GM12878 (cell line): ENCODE data around the gene MCM5. TPM values are rescaled to one million over a fixed set of nuclear protein-coding genes. Genes with fewer than 3 reads are reported as not detected.

Experiments
- POU2F2 ChIP-seq: IDR thresholded peaks from 3 replicates; pipeline ENCODE4 v1.6.1; 2011; ENCODE audit warnings: low read depth, mild to moderate bottlenecking, low read length, borderline replicate concordance
- SMARCA5 ChIP-seq: fragments of 450-650 bp; IDR thresholded peaks from 2 replicates; pipeline ENCODE4 v1.6.1; 2017; ENCODE audit warnings: mild to moderate bottlenecking
- WRNIP1 ChIP-seq: IDR thresholded peaks from 2 replicates; pipeline ENCODE4 v1.6.1; 2011; ENCODE audit warnings: low read depth, low read length, improper control_type of control experiment, borderline replicate concordance
- polyA plus RNA-seq, 11 experiments: library from polyadenylated mRNA; depleted of rRNA in 4 of 11; unstranded in 6 of 11; stranded (reverse) in 5 of 11; fragments of >200 nt; fragmentation: Nextera tagmentation in 4 of 11; fragmentation: Illumina TruSeq in 1 of 11; extraction: Ambion mirVana in 4 of 11; extraction: Trizol in 1 of 11; gene quantifications; 1 replicate in 1 of 11; 2 replicates in 10 of 11; pipeline versions ENCODE4 v1.2.1 to v1.2.3, GENCODE V29; 2011 to 2016; ENCODE audit warnings: inconsistent platforms in 2 of 11, missing spikeins in 2 of 11, low read depth in 1 of 11
- total RNA-seq, 4 experiments: library from RNA; depleted of rRNA in 3 of 4; stranded (reverse); fragments of >200 nt in 3 of 4; fragmentation: Illumina TruSeq in 1 of 4; extraction: Trizol in 1 of 4; gene quantifications; 2 replicates each; pipeline versions ENCODE4 v1.2.1 to v1.2.3, GENCODE V29; 2013 to 2021
- TF ChIP-seq, protein P1 (sequence below): fragments of 450-650 bp; IDR thresholded peaks from 2 replicates; pipeline ENCODE4 v1.6.1; 2016; ENCODE audit warnings: mild to moderate bottlenecking, moderate library complexity, borderline replicate concordance
- TF ChIP-seq, protein P2 (sequence below): IDR thresholded peaks from 2 replicates; pipeline ENCODE4 v1.6.1; 2012; ENCODE audit warnings: mild to moderate bottlenecking, low read depth, low read length
- TF ChIP-seq, protein P3 (sequence below): fragments of 150-350 bp; IDR thresholded peaks from 2 replicates; pipeline ENCODE4 v1.6.1; 2016; ENCODE audit warnings: low read depth, low read length

MCM5 gene
- total and polyA plus RNA-seq, 10 of the 15 experiments (the other 5 are each of a cell fraction or from before 2014, with no cell fraction given) = 14.1 to 360 (median 164) TPM

DNA sequence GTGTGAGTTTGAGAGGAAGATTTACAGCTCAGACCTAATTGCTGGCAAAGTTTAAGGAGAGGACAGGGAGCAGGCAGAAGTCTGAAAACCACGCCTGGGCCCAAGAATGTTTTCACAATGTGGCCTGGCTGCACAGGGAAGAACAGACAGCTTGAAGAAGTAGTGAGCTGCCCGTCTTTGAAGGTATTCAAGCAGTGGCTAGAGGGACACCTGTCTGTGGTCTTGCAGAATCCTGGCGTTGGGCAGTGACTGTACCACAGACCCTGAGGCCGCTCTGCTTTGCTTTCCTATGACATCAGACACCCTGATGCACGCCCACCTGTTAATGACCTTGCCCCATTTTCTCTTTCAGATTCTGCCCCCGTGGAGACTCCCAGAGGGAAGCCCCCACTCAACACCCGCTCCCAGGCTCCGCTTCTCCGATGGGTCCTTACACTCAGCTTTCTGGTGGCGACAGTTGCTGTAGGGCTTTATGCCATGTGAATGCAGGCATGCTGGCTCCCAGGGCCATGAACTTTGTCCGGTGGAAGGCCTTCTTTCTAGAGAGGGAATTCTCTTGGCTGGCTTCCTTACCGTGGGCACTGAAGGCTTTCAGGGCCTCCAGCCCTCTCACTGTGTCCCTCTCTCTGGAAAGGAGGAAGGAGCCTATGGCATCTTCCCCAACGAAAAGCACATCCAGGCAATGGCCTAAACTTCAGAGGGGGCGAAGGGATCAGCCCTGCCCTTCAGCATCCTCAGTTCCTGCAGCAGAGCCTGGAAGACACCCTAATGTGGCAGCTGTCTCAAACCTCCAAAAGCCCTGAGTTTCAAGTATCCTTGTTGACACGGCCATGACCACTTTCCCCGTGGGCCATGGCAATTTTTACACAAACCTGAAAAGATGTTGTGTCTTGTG lies 6.6 kb upstream of the MCM5 start (continued):
- TF ChIP-seq, protein P1, sequence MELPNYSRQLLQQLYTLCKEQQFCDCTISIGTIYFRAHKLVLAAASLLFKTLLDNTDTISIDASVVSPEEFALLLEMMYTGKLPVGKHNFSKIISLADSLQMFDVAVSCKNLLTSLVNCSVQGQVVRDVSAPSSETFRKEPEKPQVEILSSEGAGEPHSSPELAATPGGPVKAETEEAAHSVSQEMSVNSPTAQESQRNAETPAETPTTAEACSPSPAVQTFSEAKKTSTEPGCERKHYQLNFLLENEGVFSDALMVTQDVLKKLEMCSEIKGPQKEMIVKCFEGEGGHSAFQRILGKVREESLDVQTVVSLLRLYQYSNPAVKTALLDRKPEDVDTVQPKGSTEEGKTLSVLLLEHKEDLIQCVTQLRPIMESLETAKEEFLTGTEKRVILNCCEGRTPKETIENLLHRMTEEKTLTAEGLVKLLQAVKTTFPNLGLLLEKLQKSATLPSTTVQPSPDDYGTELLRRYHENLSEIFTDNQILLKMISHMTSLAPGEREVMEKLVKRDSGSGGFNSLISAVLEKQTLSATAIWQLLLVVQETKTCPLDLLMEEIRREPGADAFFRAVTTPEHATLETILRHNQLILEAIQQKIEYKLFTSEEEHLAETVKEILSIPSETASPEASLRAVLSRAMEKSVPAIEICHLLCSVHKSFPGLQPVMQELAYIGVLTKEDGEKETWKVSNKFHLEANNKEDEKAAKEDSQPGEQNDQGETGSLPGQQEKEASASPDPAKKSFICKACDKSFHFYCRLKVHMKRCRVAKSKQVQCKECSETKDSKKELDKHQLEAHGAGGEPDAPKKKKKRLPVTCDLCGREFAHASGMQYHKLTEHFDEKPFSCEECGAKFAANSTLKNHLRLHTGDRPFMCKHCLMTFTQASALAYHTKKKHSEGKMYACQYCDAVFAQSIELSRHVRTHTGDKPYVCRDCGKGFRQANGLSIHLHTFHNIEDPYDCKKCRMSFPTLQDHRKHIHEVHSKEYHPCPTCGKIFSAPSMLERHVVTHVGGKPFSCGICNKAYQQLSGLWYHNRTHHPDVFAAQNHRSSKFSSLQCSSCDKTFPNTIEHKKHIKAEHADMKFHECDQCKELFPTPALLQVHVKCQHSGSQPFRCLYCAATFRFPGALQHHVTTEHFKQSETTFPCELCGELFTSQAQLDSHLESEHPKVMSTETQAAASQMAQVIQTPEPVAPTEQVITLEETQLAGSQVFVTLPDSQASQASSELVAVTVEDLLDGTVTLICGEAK = no peak
- TF ChIP-seq, protein P2, sequence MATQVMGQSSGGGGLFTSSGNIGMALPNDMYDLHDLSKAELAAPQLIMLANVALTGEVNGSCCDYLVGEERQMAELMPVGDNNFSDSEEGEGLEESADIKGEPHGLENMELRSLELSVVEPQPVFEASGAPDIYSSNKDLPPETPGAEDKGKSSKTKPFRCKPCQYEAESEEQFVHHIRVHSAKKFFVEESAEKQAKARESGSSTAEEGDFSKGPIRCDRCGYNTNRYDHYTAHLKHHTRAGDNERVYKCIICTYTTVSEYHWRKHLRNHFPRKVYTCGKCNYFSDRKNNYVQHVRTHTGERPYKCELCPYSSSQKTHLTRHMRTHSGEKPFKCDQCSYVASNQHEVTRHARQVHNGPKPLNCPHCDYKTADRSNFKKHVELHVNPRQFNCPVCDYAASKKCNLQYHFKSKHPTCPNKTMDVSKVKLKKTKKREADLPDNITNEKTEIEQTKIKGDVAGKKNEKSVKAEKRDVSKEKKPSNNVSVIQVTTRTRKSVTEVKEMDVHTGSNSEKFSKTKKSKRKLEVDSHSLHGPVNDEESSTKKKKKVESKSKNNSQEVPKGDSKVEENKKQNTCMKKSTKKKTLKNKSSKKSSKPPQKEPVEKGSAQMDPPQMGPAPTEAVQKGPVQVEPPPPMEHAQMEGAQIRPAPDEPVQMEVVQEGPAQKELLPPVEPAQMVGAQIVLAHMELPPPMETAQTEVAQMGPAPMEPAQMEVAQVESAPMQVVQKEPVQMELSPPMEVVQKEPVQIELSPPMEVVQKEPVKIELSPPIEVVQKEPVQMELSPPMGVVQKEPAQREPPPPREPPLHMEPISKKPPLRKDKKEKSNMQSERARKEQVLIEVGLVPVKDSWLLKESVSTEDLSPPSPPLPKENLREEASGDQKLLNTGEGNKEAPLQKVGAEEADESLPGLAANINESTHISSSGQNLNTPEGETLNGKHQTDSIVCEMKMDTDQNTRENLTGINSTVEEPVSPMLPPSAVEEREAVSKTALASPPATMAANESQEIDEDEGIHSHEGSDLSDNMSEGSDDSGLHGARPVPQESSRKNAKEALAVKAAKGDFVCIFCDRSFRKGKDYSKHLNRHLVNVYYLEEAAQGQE = no peak
- TF ChIP-seq, protein P3, sequence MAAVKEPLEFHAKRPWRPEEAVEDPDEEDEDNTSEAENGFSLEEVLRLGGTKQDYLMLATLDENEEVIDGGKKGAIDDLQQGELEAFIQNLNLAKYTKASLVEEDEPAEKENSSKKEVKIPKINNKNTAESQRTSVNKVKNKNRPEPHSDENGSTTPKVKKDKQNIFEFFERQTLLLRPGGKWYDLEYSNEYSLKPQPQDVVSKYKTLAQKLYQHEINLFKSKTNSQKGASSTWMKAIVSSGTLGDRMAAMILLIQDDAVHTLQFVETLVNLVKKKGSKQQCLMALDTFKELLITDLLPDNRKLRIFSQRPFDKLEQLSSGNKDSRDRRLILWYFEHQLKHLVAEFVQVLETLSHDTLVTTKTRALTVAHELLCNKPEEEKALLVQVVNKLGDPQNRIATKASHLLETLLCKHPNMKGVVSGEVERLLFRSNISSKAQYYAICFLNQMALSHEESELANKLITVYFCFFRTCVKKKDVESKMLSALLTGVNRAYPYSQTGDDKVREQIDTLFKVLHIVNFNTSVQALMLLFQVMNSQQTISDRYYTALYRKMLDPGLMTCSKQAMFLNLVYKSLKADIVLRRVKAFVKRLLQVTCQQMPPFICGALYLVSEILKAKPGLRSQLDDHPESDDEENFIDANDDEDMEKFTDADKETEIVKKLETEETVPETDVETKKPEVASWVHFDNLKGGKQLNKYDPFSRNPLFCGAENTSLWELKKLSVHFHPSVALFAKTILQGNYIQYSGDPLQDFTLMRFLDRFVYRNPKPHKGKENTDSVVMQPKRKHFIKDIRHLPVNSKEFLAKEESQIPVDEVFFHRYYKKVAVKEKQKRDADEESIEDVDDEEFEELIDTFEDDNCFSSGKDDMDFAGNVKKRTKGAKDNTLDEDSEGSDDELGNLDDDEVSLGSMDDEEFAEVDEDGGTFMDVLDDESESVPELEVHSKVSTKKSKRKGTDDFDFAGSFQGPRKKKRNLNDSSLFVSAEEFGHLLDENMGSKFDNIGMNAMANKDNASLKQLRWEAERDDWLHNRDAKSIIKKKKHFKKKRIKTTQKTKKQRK = no peak
- TF ChIP-seq POU2F2 (no peak), SMARCA5 (no peak), WRNIP1 (no peak)
